Chondrocyte (in vitro differentiated cells): ENCODE data around the gene EVX2. TPM values are rescaled to one million over a fixed set of nuclear protein-coding genes. Genes with fewer than 3 reads are reported as not detected.

Experiments
- DNase-seq: peaks from one replicate; pipeline ENCODE4 v3.0.0; 2021; ENCODE audit warnings: mixed read lengths, low spot score
- H3K27ac Mint-ChIP-seq: one replicate; pipeline ENCODE4 v1.8.0; 2021; ENCODE audit warnings: mild to moderate bottlenecking, moderate library complexity, mixed read lengths; ENCODE audit not compliant: unreplicated experiment
- H3K27me3 Mint-ChIP-seq: 2 replicates; pipeline ENCODE4 v1.8.0; 2021; ENCODE audit warnings: low read depth, mixed read lengths
- H3K36me3 Mint-ChIP-seq: 2 replicates; pipeline ENCODE4 v1.8.0; 2021; ENCODE audit warnings: low read depth, mixed read lengths
- H3K4me1 Mint-ChIP-seq: 2 replicates; pipeline ENCODE4 v1.8.0; 2021; ENCODE audit warnings: low read depth, mild to moderate bottlenecking, mixed read lengths
- H3K4me3 Mint-ChIP-seq: one replicate; pipeline ENCODE4 v1.8.0; 2021; ENCODE audit warnings: mild to moderate bottlenecking, moderate library complexity, mixed read lengths; ENCODE audit not compliant: unreplicated experiment
- H3K9me3 Mint-ChIP-seq: 2 replicates; pipeline ENCODE4 v1.8.0; 2021; ENCODE audit warnings: low read depth, mixed read lengths
- CTCF ChIP-seq: fragments of 200-600 bp; sonication (generic); IDR thresholded peaks from 2 replicates; pipeline ENCODE4 v1.5.0; 2021; ENCODE audit warnings: antibody characterized with exemption, mild to moderate bottlenecking, moderate library complexity
- total RNA-seq: library from RNA; stranded (reverse); gene quantifications from 3 replicates; pipeline ENCODE4 v1.2.1, GENCODE V29; 2021

The EVX2 gene
- total RNA-seq, 1 donor from 2014 or later, result not detected

DNA sequence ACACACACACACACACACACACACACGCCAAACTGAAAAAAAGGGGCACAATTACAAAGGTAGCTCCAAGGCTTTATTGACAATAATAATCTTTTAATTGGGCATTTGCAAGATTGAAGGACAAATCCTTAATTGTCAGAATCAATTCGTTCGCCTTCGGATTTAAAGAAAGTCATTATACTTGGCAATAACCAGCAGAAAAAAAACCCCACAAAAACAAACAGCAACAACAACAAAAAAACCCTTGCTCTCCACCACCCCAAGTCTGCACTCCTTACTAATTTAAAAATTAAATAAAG is 44.0 kb upstream of the EVX2 start:
- Mint-ChIP-seq H3K4me3 (no peak overlapping the region), H3K27me3 (peaks cover 73% of the 10 kb centered on the region), H3K4me1 (peaks cover 27% of the 10 kb centered on the region), H3K36me3 (peaks cover 3% of the 10 kb centered on the region), H3K9me3 (peaks cover 4% of the 10 kb centered on the region), H3K27ac (no peak overlapping the region)
- no peak for TF ChIP-seq CTCF
- no peak for DNase-seq

GRCh38 chr2:176126929-176127773 is 43.4 kb upstream of the EVX2 start:
- DNase-seq, result no peak
- Mint-ChIP-seq H3K36me3 (peaks cover 3% of the 10 kb centered on the region), H3K27me3 (peaks cover 71% of the 10 kb centered on the region), H3K27ac (no peak overlapping the region), H3K9me3 (peaks cover under 1% of the 10 kb centered on the region), H3K4me3 (no peak overlapping the region), H3K4me1 (peaks cover 26% of the 10 kb centered on the region)
- TF ChIP-seq CTCF, result peak; percentile 98

GRCh38 chr2:176125772-176126054 is 42.0 kb upstream of the EVX2 start:
- DNase-seq, result no peak
- peaks cover 66% of the 10 kb centered on the region for H3K27me3 Mint-ChIP-seq
- no peak for TF ChIP-seq CTCF
- H3K27ac Mint-ChIP-seq, result no peak overlapping the region
- H3K36me3 Mint-ChIP-seq, result peaks cover 3% of the 10 kb centered on the region
- H3K9me3 Mint-ChIP-seq, result no peaks in the 10 kb centered on the region
- H3K4me1 Mint-ChIP-seq, result peaks cover 22% of the 10 kb centered on the region
- no peak overlapping the region for H3K4me3 Mint-ChIP-seq

DNA sequence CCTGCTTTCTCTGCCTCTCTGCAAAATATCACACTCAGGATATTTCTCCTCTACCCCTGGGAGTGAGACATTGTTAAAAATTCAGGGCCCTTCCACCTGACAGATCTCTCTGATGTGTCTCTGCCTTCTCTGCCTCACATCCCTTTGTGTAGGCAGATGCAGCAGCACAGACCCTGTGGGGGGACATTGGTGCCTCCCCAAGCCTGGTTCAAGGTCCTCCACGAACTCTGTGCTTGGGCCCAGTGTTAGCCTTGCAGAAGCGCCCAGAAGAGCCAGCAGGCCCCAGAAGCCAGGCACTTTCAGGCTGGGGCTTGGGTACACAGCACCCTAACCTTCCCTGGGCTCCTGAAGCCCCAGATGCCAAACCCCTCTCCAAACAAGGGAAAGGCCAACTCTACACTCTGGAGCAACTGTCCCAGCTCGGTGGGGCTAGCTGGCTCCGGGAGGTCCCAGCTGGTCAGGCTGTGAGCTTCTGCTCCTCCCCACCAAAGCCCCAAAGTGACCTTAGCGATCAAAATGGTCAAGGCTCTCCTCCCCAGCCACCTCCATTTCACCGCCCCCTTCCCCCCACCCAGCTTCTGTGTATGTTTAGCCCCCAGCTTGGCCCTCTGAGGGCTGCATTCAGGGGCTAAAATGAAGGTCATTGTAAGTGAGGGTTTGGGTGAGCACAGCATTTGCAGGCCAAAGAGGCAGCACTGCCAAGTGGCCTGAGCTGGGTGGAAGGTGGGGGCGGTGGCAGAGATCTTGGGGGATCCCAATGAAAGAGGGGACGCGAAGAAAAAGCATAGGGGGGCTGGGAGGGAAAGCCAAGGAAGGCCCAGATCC is 41.4 kb upstream of the EVX2 start:
- Mint-ChIP-seq H3K36me3 (peaks cover 3% of the 10 kb centered on the region), H3K4me1 (peaks cover 21% of the 10 kb centered on the region), H3K27me3 (peaks cover 69% of the 10 kb centered on the region), H3K9me3 (no peaks in the 10 kb centered on the region), H3K27ac (no peak overlapping the region), H3K4me3 (no peak overlapping the region)
- no peak for TF ChIP-seq CTCF
- DNase-seq, result no peak

GRCh38 chr2:176124110-176124946 is 40.6 kb upstream of the EVX2 start:
- Mint-ChIP-seq H3K4me1 (peaks cover 21% of the 10 kb centered on the region), H3K9me3 (no peaks in the 10 kb centered on the region), H3K4me3 (peak overlapping the region; percentile 16), H3K27me3 (peaks cover 76% of the 10 kb centered on the region), H3K36me3 (peaks cover 5% of the 10 kb centered on the region), H3K27ac (no peak overlapping the region)
- DNase-seq, result no peak
- TF ChIP-seq CTCF, result no peak
